Mesendoderm (in vitro differentiated cells): ENCODE results near the gene RAB28.

Source experiments
- DNase-seq: peaks from one replicate; pipeline ENCODE4 v3.0.0; 2013
- H2AK5ac ChIP-seq: 2 replicates; pipeline ENCODE4 v1.6.1; 2013; ENCODE audit warnings: low read length, inconsistent platforms
- H2BK120ac ChIP-seq: 2 replicates; pipeline ENCODE4 v1.6.1; 2013; ENCODE audit warnings: low read depth, mild to moderate bottlenecking, low read length, moderate library complexity, mixed read lengths
- H2BK15ac ChIP-seq: replicated peaks from 2 replicates; pipeline ENCODE4 v1.6.1; 2013; ENCODE audit warnings: low read depth, mild to moderate bottlenecking, moderate library complexity
- H2BK5ac ChIP-seq: 2 replicates; pipeline ENCODE4 v1.6.1; 2013; ENCODE audit warnings: low read length, inconsistent platforms
- H3K18ac ChIP-seq: 2 replicates; pipeline ENCODE4 v1.6.1; 2013; ENCODE audit warnings: mild to moderate bottlenecking, low read length, mixed read lengths
- H3K23ac ChIP-seq: one replicate; pipeline ENCODE4 v1.6.1; 2013; ENCODE audit warnings: low read length
- H3K27ac ChIP-seq: 2 replicates; pipeline ENCODE4 v1.5.1; 2013; ENCODE audit warnings: low read depth, mild to moderate bottlenecking, inconsistent platforms, low read length, moderate library complexity
- H3K27me3 ChIP-seq: 2 replicates; pipeline ENCODE4 v1.6.1; 2013; ENCODE audit warnings: low read length, control low read depth, mild to moderate bottlenecking, inconsistent platforms; ENCODE audit not compliant: insufficient read depth, poor library complexity
- H3K36me3 ChIP-seq: 2 replicates; pipeline ENCODE4 v1.6.1; 2013; ENCODE audit warnings: low read length, inconsistent platforms; ENCODE audit not compliant: control insufficient read depth, insufficient read depth
- H3K4ac ChIP-seq: one replicate; pipeline ENCODE4 v1.6.1; 2013; ENCODE audit warnings: low read depth, mild to moderate bottlenecking, low read length, moderate library complexity
- H3K4me1 ChIP-seq: 2 replicates; pipeline ENCODE4 v1.6.1; 2013; ENCODE audit warnings: low read depth, low read length, inconsistent platforms; ENCODE audit not compliant: control insufficient read depth
- H3K4me2 ChIP-seq: 2 replicates; pipeline ENCODE4 v1.6.1; 2013; ENCODE audit warnings: low read length
- H3K4me3 ChIP-seq: 2 replicates; pipeline ENCODE4 v1.5.1; 2013; ENCODE audit warnings: mild to moderate bottlenecking, low read length
- H3K56ac ChIP-seq: one replicate; pipeline ENCODE4 v1.6.1; 2013; ENCODE audit warnings: low read length
- H3K79me1 ChIP-seq: 2 replicates; pipeline ENCODE4 v1.6.1; 2013; ENCODE audit warnings: low read length, inconsistent platforms
- H3K79me2 ChIP-seq: 2 replicates; pipeline ENCODE4 v1.6.1; 2013; ENCODE audit warnings: mild to moderate bottlenecking, low read length; ENCODE audit not compliant: control insufficient read depth, insufficient read depth
- H3K9ac ChIP-seq: 2 replicates; pipeline ENCODE4 v1.6.1; 2013; ENCODE audit warnings: low read length, inconsistent platforms
- H4K5ac ChIP-seq: one replicate; pipeline ENCODE4 v1.6.1; 2013; ENCODE audit warnings: low read length
- H4K8ac ChIP-seq: one replicate; pipeline ENCODE4 v1.6.1; 2013; ENCODE audit warnings: low read depth, mild to moderate bottlenecking, control low read depth, low read length, moderate library complexity
- WGBS: extraction: QIAGEN DNeasy Blood & Tissue Kit; methylation state at CpG from one replicate; pipeline ENCODE4 v1.1.7; 2013; ENCODE audit warnings: low lambda C conversion rate, missing lambda C conversion rate; ENCODE audit not compliant: insufficient coverage; ENCODE audit errors: extremely low coverage; 5-methylcytosine and 5-hydroxymethylcytosine counted together

The RAB28 gene

DNA sequence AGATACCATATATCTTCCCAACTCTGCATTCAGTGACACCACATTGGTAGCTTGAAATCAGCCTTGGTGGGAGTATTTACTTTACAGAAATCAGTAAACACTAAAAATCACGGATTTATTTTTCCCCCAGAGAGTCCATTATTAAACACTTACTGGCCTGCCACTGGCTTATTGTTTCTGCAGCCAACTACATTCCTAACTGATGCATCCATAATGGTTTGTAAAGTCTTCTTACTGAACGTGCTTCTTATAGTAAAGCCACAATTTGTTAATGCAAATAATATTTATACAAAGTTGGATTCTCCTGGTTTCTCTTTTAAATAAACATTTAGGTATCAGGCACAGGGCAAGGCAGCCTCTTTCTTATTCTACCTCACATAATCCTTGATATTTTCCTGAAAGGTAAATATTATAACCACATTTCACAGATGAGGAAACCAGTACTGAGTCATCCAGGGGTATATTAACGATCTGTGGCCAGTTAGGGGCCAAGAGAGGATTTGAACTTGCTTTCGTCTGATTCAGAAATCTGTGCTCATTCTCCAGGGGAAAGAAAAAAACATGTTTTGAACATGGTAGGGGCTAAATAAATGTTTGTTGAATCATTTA lies 136.5 kb downstream of the RAB28 start:
- Histone ChIP-seq H3K56ac (no peak overlapping the region), H3K4me2 (no peak overlapping the region), H2AK5ac (no peak overlapping the region), H2BK5ac (no peak overlapping the region), H3K9ac (no peak overlapping the region), H3K36me3 (no peaks in the 10 kb centered on the region), H3K18ac (no peak overlapping the region), H3K23ac (no peak overlapping the region), H2BK120ac (no peak overlapping the region), H3K4me3 (no peak overlapping the region), H4K8ac (no peak overlapping the region), H3K27me3 (no peaks in the 10 kb centered on the region), H3K27ac (no peak overlapping the region), H2BK15ac (no peak overlapping the region), H3K4me1 (no peaks in the 10 kb centered on the region), H4K5ac (no peak overlapping the region), H3K79me1 (no peaks in the 10 kb centered on the region), H3K79me2 (no peaks in the 10 kb centered on the region), H3K4ac (no peak overlapping the region)
- DNase-seq, result no peak
- WGBS, result no CpG with 5 or more reads among the region's 4 CpGs

DNA sequence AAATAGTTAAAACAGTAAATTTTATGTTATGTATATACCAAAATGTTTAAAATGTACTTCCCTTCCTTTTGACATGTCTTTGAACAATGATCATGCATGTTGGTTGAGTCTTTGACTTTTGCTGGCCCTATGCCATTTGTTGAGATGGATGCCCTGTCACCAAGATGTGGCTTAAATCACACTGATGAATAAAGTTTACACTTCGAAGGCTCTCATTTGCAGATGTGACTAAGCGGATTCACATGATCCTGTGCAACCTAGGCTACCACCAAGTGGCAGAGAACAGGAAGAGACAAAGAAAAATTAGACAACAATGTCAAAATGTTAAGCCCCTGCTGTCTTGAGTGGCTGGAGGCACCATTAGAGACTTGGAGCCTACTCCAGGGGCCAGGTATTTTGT lies 139.9 kb downstream of the RAB28 start:
- Histone ChIP-seq H3K56ac (no peak overlapping the region), H4K8ac (no peak overlapping the region), H3K27ac (no peak overlapping the region), H3K79me2 (no peaks in the 10 kb centered on the region), H3K23ac (no peak overlapping the region), H2BK5ac (no peak overlapping the region), H2AK5ac (no peak overlapping the region), H3K4ac (no peak overlapping the region), H3K79me1 (no peaks in the 10 kb centered on the region), H3K9ac (no peak overlapping the region), H3K4me1 (no peaks in the 10 kb centered on the region), H2BK15ac (no peak overlapping the region), H3K4me2 (no peak overlapping the region), H2BK120ac (no peak overlapping the region), H3K36me3 (no peaks in the 10 kb centered on the region), H3K4me3 (no peak overlapping the region), H3K18ac (no peak overlapping the region), H4K5ac (no peak overlapping the region), H3K27me3 (no peaks in the 10 kb centered on the region)
- WGBS, result no CpG with 5 or more reads among the region's 2 CpGs
- DNase-seq, result no peak

DNA sequence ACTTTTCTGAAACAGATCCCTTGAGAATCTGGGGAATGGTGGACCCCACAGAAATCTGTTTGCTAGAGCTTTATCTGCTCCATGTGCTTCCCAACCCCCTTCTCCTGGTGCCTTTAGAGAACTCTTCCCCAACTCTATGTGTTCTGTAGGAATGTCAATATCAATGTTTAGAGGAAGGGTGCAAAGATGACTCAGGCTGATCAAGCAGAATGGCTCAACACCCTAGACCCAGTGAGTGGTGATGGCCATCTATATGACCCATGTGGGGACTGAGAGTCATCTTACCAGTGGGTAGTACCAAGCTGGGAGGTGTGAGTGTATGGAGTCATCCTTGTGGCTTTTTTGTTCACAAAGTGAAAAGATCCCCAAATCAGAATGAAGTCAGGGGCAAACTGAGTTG lies 143.5 kb downstream of the RAB28 start:
- H2BK15ac ChIP-seq, result no peak overlapping the region
- H2AK5ac ChIP-seq, result no peak overlapping the region
- no peak overlapping the region for H4K5ac ChIP-seq

DNA sequence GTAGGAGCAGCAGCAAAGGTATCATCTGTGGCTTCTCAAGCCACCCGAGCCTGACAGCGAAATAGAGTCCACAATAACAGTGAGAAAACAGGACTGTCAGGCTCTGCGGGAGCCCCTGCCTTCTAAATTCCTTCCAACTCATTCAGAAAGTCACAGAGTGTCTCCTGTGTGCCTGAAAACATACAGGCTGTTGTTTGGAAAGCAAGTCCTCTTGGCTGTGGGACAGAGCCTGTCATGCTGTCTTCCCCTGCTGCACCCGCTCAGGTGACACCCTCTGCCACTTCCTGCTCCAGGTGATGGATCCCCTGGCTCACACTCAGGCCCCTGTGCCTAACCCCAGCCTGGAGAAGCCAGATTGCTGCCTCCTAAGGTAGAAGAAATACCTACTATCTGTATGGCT lies 152.3 kb downstream of the RAB28 start:
- Histone ChIP-seq H3K18ac (no peak overlapping the region), H4K8ac (no peak overlapping the region), H3K9ac (no peak overlapping the region), H3K79me2 (no peaks in the 10 kb centered on the region), H2AK5ac (no peak overlapping the region), H3K4me2 (no peak overlapping the region), H3K36me3 (no peaks in the 10 kb centered on the region), H3K4ac (no peak overlapping the region), H3K79me1 (no peaks in the 10 kb centered on the region), H2BK15ac (no peak overlapping the region), H2BK5ac (no peak overlapping the region), H3K56ac (no peak overlapping the region), H3K4me3 (no peak overlapping the region), H3K27ac (no peak overlapping the region), H2BK120ac (no peak overlapping the region), H3K27me3 (no peaks in the 10 kb centered on the region), H3K4me1 (no peaks in the 10 kb centered on the region), H4K5ac (no peak overlapping the region), H3K23ac (no peak overlapping the region)
- WGBS, result no CpG with 5 or more reads among the region's 4 CpGs
- no peak for DNase-seq

More for the DNA sequence above, 143.5 kb downstream of the RAB28 start:
- H4K8ac ChIP-seq, result no peak overlapping the region
- no peak overlapping the region for H3K56ac ChIP-seq
- no peaks in the 10 kb centered on the region for H3K79me2 ChIP-seq
- H2BK5ac ChIP-seq, result no peak overlapping the region
- H3K27ac ChIP-seq, result no peak overlapping the region
- no peak overlapping the region for H2BK120ac ChIP-seq
- no peak overlapping the region for H3K4me3 ChIP-seq
- no peak overlapping the region for H3K4me2 ChIP-seq
- no peaks in the 10 kb centered on the region for H3K27me3 ChIP-seq
- no peak overlapping the region for H3K23ac ChIP-seq
- H3K4ac ChIP-seq, result no peak overlapping the region
- no peaks in the 10 kb centered on the region for H3K36me3 ChIP-seq
- no peaks in the 10 kb centered on the region for H3K4me1 ChIP-seq
- no peak for DNase-seq
- no peaks in the 10 kb centered on the region for H3K79me1 ChIP-seq
- no peak overlapping the region for H3K18ac ChIP-seq
- H3K9ac ChIP-seq, result no peak overlapping the region

DNA sequence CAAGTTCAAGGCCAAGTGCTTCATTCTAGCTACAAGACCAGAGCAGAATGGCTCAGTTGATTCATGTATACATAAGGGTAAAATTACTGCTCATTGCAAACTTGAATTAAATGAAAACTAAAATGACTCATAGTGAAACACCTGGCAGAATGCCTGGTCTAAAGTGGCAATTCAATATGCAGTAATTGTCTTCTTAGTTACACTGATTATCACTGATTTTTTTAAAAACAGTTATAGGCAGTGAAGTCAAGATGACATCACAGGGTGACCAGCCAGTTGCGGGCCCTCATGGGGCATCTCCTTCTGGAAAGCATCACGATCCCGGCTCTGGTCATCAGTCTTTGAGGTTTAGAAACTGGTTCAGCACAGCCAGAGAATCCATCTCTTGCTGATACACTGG lies 154.2 kb downstream of the RAB28 start:
- no CpG with 5 or more reads among the region's 3 CpGs for WGBS
- no peaks in the 10 kb centered on the region for H3K4me1 ChIP-seq
- H2BK120ac ChIP-seq, result no peak overlapping the region
- H3K9ac ChIP-seq, result no peak overlapping the region
- H3K4me3 ChIP-seq, result no peak overlapping the region
- H3K4ac ChIP-seq, result no peak overlapping the region
- no peaks in the 10 kb centered on the region for H3K79me2 ChIP-seq
- H3K79me1 ChIP-seq, result no peaks in the 10 kb centered on the region
- no peak overlapping the region for H4K5ac ChIP-seq
- DNase-seq, result no peak
- no peak overlapping the region for H2BK15ac ChIP-seq
- no peaks in the 10 kb centered on the region for H3K36me3 ChIP-seq
- no peaks in the 10 kb centered on the region for H3K27me3 ChIP-seq
- no peak overlapping the region for H3K56ac ChIP-seq
- H3K18ac ChIP-seq, result no peak overlapping the region
- H4K8ac ChIP-seq, result no peak overlapping the region
- H3K27ac ChIP-seq, result no peak overlapping the region
- H3K4me2 ChIP-seq, result no peak overlapping the region
- H2BK5ac ChIP-seq, result no peak overlapping the region
- H2AK5ac ChIP-seq, result no peak overlapping the region
- no peak overlapping the region for H3K23ac ChIP-seq

DNA sequence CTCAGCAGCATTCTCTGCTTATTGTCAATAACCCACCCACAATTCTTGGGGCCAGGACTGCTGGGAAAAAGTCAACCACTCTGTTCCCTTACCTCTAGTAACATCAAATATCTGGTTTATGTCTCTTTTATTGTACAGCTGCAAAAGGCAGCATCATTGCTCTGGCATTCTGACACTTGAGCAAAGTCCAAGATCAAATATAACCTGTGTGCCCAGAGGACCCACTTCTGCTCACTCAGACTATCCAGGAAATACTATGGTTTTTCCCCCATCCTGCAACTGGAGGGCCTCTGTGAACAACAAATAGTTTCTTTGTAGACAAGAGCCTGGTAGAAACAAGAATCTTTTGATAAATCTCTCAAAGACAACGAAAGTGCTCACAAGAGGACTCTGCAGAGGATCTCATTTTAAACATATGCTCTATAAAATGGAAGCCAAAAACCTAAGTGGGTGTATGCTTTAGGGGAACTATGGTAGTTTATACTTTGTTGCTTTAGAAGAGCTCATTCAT lies 154.7 kb downstream of the RAB28 start:
- no peak overlapping the region for H2BK120ac ChIP-seq

More for the DNA sequence above, 154.7 kb downstream of the RAB28 start:
- Histone ChIP-seq H2BK5ac (no peak overlapping the region), H4K8ac (no peak overlapping the region), H3K4me3 (no peak overlapping the region), H3K56ac (no peak overlapping the region), H3K18ac (no peak overlapping the region), H3K4ac (no peak overlapping the region), H3K4me1 (no peaks in the 10 kb centered on the region), H3K27ac (no peak overlapping the region), H4K5ac (no peak overlapping the region), H3K27me3 (no peaks in the 10 kb centered on the region), H3K4me2 (no peak overlapping the region), H3K79me1 (no peaks in the 10 kb centered on the region), H2AK5ac (no peak overlapping the region), H3K36me3 (no peaks in the 10 kb centered on the region), H3K79me2 (no peaks in the 10 kb centered on the region), H2BK15ac (no peak overlapping the region), H3K9ac (no peak overlapping the region), H3K23ac (no peak overlapping the region)
- DNase-seq, result no peak
- no CpG with 5 or more reads among the region's 1 CpG for WGBS
